Activated CD8-positive, alpha-beta memory T cell treated with anti-CD3 and anti-CD28 coated beads, Interleukin-2, amount 50 U/mL, for 1 hour (primary cell): ENCODE results near the gene DOP1B.

Experiments used
- DNase-seq: peaks from one replicate; pipeline ENCODE4 v3.0.0-alpha.2; 2020; ENCODE audit errors: extremely low read depth

Gene DOP1B

DNA sequence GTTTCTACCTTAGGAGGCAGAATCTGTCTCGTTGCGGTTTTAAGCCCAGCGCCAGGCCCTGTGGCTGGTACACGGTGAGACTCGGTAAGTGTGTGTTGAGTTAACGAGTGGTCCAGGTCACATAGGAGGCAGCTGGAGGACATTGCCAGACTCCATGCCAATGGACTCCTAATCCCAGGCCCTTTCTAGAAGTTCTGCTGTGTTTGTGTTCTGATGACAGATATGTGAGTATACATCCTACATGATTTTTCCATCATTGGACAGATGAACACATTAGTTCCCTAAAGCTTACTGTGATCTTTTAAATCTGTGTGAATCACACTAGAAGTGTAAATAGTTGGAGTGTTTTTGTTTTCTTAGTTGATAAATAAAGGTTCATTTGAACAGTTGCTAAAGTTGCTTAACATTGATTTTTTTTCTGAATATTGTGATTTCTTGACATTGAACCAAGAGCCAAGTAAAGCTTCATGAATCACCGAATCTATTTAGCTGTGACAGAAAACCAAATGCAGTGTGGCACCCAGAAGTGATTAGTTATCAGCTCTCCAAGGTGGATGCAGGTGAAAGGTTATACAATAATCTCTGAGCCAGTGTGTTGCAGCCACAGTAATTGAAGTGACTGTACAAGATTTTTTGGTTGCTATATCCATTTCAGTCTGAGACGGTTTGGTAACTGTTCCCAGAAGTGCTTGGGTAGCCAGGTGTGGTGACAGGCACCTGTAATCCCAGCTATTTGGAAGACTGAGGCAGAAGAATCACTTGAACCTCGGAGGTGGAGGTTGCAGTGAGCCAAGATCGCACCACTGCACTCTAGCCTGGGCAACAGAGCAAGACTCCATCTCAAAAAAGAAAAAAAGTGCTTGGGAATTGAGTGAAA, 46.3 kb downstream of the DOP1B start:
- no peak for DNase-seq

DNA sequence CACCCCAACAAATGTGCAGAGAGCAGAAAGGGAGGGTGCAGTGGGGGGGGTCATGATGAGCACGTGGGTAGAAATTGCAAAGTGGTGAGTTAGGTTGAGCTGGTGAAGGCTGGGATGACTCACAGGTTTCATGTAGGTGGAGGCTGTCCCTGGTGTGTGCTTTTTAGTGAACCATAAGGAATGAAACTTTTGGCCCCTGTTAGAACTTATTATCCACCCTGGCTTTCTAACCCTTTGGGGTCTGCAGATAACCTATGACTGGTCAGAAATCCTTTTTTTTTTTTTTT, 46.9 kb downstream of the DOP1B start:
- DNase-seq, result no peak

DNA sequence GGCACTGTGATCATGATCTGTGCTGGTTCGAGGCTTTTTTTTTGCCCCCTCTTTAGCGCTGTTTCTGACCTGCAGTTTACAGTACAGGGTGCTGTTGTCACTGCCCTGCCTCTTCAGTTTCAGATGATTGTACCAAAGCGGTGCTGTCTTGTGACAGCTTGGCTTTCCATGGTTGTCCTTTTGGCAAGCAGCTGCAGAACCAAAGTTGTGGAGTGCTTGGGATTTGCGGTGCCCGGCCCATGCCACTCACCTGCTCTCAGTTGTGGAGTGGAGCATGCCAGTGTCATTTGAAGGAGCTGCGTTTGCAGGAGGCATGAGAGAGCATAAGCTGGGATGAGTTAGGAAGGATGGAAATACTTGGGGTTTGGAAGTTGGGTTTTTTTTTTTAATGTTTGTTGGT, 48.4 kb downstream of the DOP1B start:
- DNase-seq, result no peak

DNA sequence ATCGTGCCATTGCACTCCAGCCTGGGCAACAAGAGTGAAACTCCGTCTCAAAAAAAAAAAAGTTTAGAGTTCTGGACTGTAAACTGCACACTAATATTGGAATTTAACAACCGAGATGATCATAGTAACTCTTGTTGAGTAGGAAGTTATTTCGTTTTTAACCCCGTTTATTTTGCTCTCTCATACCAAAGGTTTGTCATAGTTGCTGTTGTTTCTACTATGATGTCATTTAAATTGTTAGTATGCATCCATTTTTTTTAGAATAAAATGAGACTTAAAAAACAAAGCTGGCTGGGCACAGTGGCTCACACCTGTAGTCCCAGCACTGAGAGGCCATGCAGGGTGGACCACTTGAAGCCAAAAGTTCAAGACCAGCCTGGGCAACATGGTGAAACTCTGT, 49.3 kb downstream of the DOP1B start:
- no peak for DNase-seq
